Left lung (tissue), 10 donors: Measurements from ENCODE around the gene TXNL4B. TPM values are rescaled to one million over a fixed set of nuclear protein-coding genes. Genes with fewer than 3 reads are reported as not detected.

Experiments
- ATAC-seq: fragments of 200-7000 bp; cut with Tn5 transposase; one replicate; pipeline ENCODE4 v1.9.1; 2020; ENCODE audit warnings: moderate library complexity
- DNase-seq, 4 donors: peaks; one replicate each; pipeline ENCODE4 v3.0.0-alpha.2; 2013 to 2020
- H3K27ac ChIP-seq, 2 donors: fragments of 200-600 bp; sonication (generic) in 1 of 2; one replicate each; pipeline versions ENCODE4 v1.5.0 to v1.8.0; 2020 to 2021
- H3K27me3 ChIP-seq, 2 donors: fragments of 200-600 bp; sonication (generic) in 1 of 2; one replicate each; pipeline versions ENCODE4 v1.5.0 to v1.8.0; 2020 to 2021
- H3K36me3 ChIP-seq, 2 donors: fragments of 200-600 bp; sonication (generic) in 1 of 2; one replicate each; pipeline versions ENCODE4 v1.5.0 to v1.8.0; 2020 to 2021
- H3K4me1 ChIP-seq, 2 donors: fragments of 200-600 bp; one replicate each; pipeline ENCODE4 v1.8.0; 2021
- H3K4me3 ChIP-seq, 2 donors: fragments of 200-600 bp; sonication (generic) in 1 of 2; one replicate each; pipeline versions ENCODE4 v1.5.0 to v1.8.0; 2020 to 2021; ENCODE audit warnings: mild to moderate bottlenecking in 1 of 2
- H3K9me3 ChIP-seq, 2 donors: fragments of 200-600 bp; sonication (generic) in 1 of 2; one replicate each; pipeline versions ENCODE4 v1.5.0 to v1.8.0; 2020 to 2021
- intact Hi-C, 2 donors: fragments of 100-400 bp; cut with DNase I; formaldehyde crosslinking; loops; one replicate each; pipeline versions ENCODE4 v1.11.2 to v1.14.2; 2022
- polyA plus RNA-seq, 6 donors: library from polyadenylated mRNA; unstranded; fragments of 120-200 nt; gene quantifications; one replicate each; pipeline ENCODE4 v1.2.1, GENCODE V29; 2013; ENCODE audit not compliant: insufficient read length in 6 of 6
- total RNA-seq, 2 donors: library from RNA; stranded (reverse); fragmentation: NEBNext Ultra II Directional; extraction: Animal tissue kit (Norgen Biotek cat#: 25700); gene quantifications; one replicate each; pipeline ENCODE4 v1.2.1, GENCODE V29; 2021
- TF ChIP-seq, protein P1 (sequence below), 2 donors: fragments of 200-600 bp; sonication (generic) in 1 of 2; IDR thresholded peaks; one replicate each; pipeline versions ENCODE4 v1.5.0 to v1.8.0; 2021; ENCODE audit warnings: antibody characterized with exemption in 2 of 2
- donor health status: DM: no; HTN: yes; CAD: no.
- donor health status: DM: no; HTN: no; CAD: no.

Gene TXNL4B
- total and polyA plus RNA-seq, 8 donors = 9.8 to 22.9 (median 20.0) TPM

DNA sequence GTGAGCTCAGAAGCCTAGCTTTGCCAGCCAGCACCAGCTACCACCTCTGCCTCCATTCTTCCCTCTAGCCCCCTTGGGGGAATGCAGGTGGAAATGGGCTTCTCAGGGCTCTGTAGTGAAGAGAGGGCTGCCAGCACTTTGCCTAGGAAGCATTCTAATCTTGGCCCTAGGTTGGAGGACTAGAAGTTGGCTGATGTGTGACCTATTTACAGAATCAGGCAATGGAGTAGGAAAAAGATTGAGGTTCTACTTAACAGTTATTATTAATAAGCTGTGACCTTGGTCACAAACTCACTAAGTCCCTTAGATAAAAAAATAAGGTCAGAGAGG, 20.2 kb upstream of the TXNL4B start:
- intact Hi-C loops = no loop called here

DNA sequence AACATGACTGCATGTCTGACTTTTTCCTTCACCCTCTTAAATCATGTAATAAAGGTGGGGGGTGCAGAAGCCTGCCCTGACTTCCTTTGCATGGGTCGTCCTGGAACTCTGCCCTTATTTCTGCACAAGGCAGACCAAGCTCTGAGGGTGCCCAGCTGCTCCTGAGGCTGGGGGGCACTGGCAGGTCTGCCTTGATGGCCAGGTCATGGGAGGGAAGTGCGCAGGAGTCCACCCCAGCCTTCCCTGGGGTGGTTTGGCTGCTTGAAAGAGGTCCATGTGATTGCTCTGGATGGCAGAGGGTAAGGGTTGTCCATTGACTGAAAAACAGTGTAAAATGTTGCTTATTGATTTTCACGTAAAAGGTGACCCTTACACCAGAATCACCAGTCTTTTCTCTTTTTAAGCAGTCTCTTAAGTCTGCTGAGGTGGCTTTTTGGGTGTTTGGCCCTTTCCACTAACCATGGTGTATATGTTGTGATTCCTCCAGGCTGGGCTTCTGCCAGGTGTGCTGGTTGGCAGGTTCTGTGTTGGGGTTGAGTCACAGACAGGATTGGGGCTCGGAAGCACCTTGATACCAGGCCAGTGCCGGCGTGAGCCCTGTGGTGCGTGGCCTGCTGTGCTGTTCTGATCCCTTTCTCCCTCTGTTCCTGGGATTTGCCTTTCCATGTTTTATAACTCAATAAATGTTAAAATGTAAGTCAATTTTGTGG, 19.6 kb upstream of the TXNL4B start:
- Histone ChIP-seq H3K4me3 (no peak overlapping the region), H3K4me1 (no peaks in the 10 kb centered on the region), H3K36me3 (peaks cover 0 to 53% of the 10 kb centered on the region in 2 donors), H3K27ac (no peak overlapping the region), H3K27me3 (no peaks in the 10 kb centered on the region), H3K9me3 (no peaks in the 10 kb centered on the region)
- DNase-seq (peak in 1 of 4 donors; percentile 16), ATAC-seq (no peak)
- TF ChIP-seq, protein P1, sequence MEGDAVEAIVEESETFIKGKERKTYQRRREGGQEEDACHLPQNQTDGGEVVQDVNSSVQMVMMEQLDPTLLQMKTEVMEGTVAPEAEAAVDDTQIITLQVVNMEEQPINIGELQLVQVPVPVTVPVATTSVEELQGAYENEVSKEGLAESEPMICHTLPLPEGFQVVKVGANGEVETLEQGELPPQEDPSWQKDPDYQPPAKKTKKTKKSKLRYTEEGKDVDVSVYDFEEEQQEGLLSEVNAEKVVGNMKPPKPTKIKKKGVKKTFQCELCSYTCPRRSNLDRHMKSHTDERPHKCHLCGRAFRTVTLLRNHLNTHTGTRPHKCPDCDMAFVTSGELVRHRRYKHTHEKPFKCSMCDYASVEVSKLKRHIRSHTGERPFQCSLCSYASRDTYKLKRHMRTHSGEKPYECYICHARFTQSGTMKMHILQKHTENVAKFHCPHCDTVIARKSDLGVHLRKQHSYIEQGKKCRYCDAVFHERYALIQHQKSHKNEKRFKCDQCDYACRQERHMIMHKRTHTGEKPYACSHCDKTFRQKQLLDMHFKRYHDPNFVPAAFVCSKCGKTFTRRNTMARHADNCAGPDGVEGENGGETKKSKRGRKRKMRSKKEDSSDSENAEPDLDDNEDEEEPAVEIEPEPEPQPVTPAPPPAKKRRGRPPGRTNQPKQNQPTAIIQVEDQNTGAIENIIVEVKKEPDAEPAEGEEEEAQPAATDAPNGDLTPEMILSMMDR (IDR thresholded peaks at IDR 0.05) = no peak
- intact Hi-C loops = no loop called here

More for the DNA sequence above, 20.2 kb upstream of the TXNL4B start:
- Histone ChIP-seq H3K4me3 (no peak overlapping the region), H3K36me3 (peaks cover 0 to 48% of the 10 kb centered on the region in 2 donors), H3K27me3 (no peaks in the 10 kb centered on the region), H3K9me3 (no peaks in the 10 kb centered on the region), H3K27ac (no peak overlapping the region), H3K4me1 (no peaks in the 10 kb centered on the region)
- DNase-seq (no peak), ATAC-seq (no peak)
- TF ChIP-seq, protein P1 (IDR thresholded peaks at IDR 0.05) = no peak

DNA sequence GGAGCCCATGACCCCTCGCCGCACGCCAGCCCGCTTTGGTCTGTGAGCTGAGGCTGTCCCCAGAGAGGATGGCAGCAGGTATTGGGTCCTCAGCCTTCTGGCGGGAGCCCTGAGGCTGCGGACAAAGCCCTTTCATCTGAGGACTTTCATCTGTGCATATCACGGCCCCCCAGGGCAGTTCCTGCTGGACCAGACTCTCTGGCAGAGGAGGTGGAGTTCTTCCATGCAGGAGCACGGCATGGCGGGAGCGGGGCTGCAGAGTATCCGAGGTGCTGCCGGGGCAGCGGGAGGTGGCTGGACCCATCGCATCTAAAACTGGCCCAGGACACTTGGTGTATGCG, 19.0 kb upstream of the TXNL4B start:
- ATAC-seq (no peak), DNase-seq (peak in 1 of 4 donors; percentile 24)
- Histone ChIP-seq H3K36me3 (peaks cover 0 to 60% of the 10 kb centered on the region in 2 donors), H3K9me3 (no peaks in the 10 kb centered on the region), H3K4me1 (no peaks in the 10 kb centered on the region), H3K27me3 (no peaks in the 10 kb centered on the region), H3K4me3 (no peak overlapping the region), H3K27ac (no peak overlapping the region)
- TF ChIP-seq, protein P1 (IDR thresholded peaks at IDR 0.05) = no peak
- intact Hi-C loops = no loop called here

DNA sequence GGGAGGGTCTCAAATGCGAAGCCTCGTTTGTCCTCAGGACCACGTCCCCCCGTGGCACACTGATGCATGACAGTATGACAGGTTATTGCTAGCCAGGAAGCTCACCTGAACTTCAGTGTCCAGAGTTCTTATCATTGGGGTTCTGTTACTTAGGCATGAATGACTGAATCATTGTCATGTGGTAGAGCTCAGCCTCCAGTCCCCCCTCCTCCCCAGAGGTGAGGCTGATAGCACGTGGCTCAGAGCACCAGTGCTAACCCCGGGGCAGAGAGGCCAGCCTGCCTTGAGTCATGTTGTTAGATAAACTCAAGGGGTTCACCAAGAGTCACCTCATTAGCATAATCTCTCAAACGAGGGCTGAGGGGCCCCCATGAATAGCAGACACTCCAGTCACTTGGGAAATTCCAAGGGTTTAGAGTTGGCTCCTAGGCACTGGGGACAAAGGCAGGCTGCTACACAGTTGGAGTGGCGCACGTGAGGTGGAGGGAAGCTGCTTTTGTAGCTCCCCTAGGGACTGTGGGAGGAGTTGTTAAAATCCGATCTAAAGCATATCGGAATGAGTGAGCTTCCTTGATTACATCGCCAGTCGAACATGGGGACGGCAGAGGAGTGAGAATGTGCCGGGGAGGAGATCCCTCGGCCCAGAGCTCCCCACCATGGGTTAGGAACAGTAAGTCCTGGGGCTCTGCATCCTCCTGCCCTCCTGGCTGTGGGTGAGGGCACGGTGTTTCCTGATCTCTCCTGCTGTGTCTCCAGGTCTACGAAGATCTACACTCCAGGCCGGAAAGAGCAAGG, 18.4 kb upstream of the TXNL4B start:
- no peak overlapping the region for H3K27ac ChIP-seq
- H3K27me3 ChIP-seq = no peaks in the 10 kb centered on the region
- ATAC-seq (no peak), DNase-seq (peak in 1 of 4 donors; percentile 14)
- H3K9me3 ChIP-seq = no peaks in the 10 kb centered on the region
- H3K36me3 ChIP-seq = peaks cover 0 to 65% of the 10 kb centered on the region in 2 donors
- H3K4me3 ChIP-seq = no peak overlapping the region
- TF ChIP-seq, protein P1 (IDR thresholded peaks at IDR 0.05) = no peak
- H3K4me1 ChIP-seq = no peaks in the 10 kb centered on the region
- intact Hi-C loops = no loop called here
